K562 (cell line): ENCODE measurements around the gene IL24.

Experiments
- ESRRA ChIP-seq: fragments of 450-650 bp; IDR thresholded peaks from 2 replicates; pipeline ENCODE4 v1.6.1; 2014; ENCODE audit warnings: low read depth, mild to moderate bottlenecking, moderate library complexity, borderline replicate concordance
- MCM3 ChIP-seq: fragments of 450-650 bp; IDR thresholded peaks from 2 replicates; pipeline ENCODE4 v1.6.1; 2016
- RBBP5 ChIP-seq: fragments of 200-600 bp; sonication (generic); IDR thresholded peaks from 2 replicates; pipeline ENCODE4 v1.6.1; 2012; ENCODE audit warnings: borderline replicate concordance, mild to moderate bottlenecking, low read length, control low read depth, inconsistent platforms; ENCODE audit not compliant: insufficient read depth, poor library complexity, severe bottlenecking
- RCOR1 ChIP-seq, 2 experiments: IDR thresholded peaks; 2 replicates each; pipeline ENCODE4 v1.6.1; 2012; ENCODE audit warnings: low read depth in 2 of 2, low read length in 2 of 2, borderline replicate concordance in 1 of 2, improper control_type of control experiment in 1 of 2

DNA sequence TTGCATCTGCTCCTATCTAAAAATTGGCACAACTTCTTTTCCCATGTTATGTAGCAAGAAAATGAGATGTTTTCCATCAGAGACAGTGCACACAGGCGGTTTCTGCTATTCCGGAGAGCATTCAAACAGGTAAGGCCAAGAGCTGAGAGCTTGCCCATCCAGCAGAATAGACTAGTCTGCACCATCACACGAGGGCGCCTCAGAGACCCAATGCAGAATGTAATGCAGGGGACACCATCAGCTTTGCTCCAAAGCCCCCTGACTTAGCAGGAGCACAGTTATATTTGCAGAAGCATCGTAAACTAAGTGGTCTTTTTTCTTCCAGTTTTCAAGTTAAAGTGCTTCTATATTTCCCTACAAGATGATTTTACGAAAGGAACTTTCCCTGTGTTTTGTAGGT lies 4.7 kb downstream of the IL24 start:
- TF ChIP-seq RCOR1 (IDR thresholded peaks at IDR 0.05; ENCODE audit: borderline replicate concordance in 1 of 2, low read depth in 2 of 2, low read length in 2 of 2): no peak
- no peak for TF ChIP-seq MCM3
- TF ChIP-seq RBBP5: no peak
- no peak for TF ChIP-seq ESRRA
